ENCODE data around the gene CABLES2.

- TF ChIP-seq POLR2A (IDR thresholded peaks at IDR 0.05): no peak
- TF ChIP-seq, protein P1, sequence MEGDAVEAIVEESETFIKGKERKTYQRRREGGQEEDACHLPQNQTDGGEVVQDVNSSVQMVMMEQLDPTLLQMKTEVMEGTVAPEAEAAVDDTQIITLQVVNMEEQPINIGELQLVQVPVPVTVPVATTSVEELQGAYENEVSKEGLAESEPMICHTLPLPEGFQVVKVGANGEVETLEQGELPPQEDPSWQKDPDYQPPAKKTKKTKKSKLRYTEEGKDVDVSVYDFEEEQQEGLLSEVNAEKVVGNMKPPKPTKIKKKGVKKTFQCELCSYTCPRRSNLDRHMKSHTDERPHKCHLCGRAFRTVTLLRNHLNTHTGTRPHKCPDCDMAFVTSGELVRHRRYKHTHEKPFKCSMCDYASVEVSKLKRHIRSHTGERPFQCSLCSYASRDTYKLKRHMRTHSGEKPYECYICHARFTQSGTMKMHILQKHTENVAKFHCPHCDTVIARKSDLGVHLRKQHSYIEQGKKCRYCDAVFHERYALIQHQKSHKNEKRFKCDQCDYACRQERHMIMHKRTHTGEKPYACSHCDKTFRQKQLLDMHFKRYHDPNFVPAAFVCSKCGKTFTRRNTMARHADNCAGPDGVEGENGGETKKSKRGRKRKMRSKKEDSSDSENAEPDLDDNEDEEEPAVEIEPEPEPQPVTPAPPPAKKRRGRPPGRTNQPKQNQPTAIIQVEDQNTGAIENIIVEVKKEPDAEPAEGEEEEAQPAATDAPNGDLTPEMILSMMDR (IDR thresholded peaks at IDR 0.05): no peak
Observed at GRCh38 chr20:62369815-62370114, 37.3 kb downstream of the CABLES2 start.
